GM12878 (cell line): ENCODE results near the gene TRIM17.

Experiments
- BRCA1 ChIP-seq: IDR thresholded peaks from 2 replicates; pipeline ENCODE4 v1.6.1; 2011; ENCODE audit warnings: low read depth, low read length, improper control_type of control experiment
- HDGF ChIP-seq: fragments of 450-650 bp; IDR thresholded peaks from 2 replicates; pipeline ENCODE4 v1.6.1; 2016; ENCODE audit warnings: antibody characterized with exemption
- NR2C2 ChIP-seq: IDR thresholded peaks from 2 replicates; pipeline ENCODE4 v1.6.1; 2011; ENCODE audit warnings: borderline replicate concordance, low read depth; ENCODE audit not compliant: control insufficient read depth, insufficient read length
- POLR2AphosphoS5 ChIP-seq: IDR thresholded peaks from 2 replicates; pipeline ENCODE4 v1.6.1; 2011; ENCODE audit warnings: mild to moderate bottlenecking, low read length, inconsistent platforms
- RAD21 ChIP-seq: IDR thresholded peaks from 2 replicates; pipeline ENCODE4 v1.6.1; 2011; ENCODE audit warnings: mild to moderate bottlenecking, low read depth, low read length, moderate library complexity; ENCODE audit not compliant: insufficient read depth
- SUZ12 ChIP-seq: fragments of 200-600 bp; sonication (generic); IDR thresholded peaks from one replicate; pipeline ENCODE4 v1.6.1; 2018; ENCODE audit warnings: antibody characterized with exemption, mild to moderate bottlenecking; ENCODE audit not compliant: unreplicated experiment
- TAF1 ChIP-seq: IDR thresholded peaks from 2 replicates; pipeline ENCODE4 v1.6.1; 2011; ENCODE audit warnings: mild to moderate bottlenecking, low read depth, low read length, borderline replicate concordance
- TCF3 ChIP-seq: IDR thresholded peaks from 2 replicates; pipeline ENCODE4 v1.6.1; 2012; ENCODE audit warnings: low read depth, mild to moderate bottlenecking, low read length, borderline replicate concordance; ENCODE audit not compliant: insufficient read depth
- TF ChIP-seq, protein P1 (sequence below): IDR thresholded peaks from 2 replicates; pipeline ENCODE4 v1.6.1; 2012; ENCODE audit warnings: mild to moderate bottlenecking, low read depth, low read length
- TF ChIP-seq, protein P2 (sequence below): fragments of 450-650 bp; IDR thresholded peaks from 2 replicates; pipeline ENCODE4 v1.6.1; 2017; ENCODE audit warnings: mild to moderate bottlenecking
- TF ChIP-seq, protein P3 (sequence below), 3 experiments: IDR thresholded peaks in 2 of 3; conservative IDR thresholded peaks in 1 of 3; 2 replicates each; pipeline ENCODE4 v1.5.1; 2011; ENCODE audit warnings: low read depth in 3 of 3, low read length in 3 of 3, mild to moderate bottlenecking in 3 of 3, control low read depth in 2 of 3, moderate library complexity in 2 of 3, inconsistent platforms in 1 of 3, mixed read lengths in 1 of 3; ENCODE audit not compliant: control insufficient read depth in 2 of 3, insufficient read depth in 1 of 3; ENCODE audit errors: extremely low read depth in 1 of 3
- TF ChIP-seq, protein P4 (sequence below): IDR thresholded peaks from 2 replicates; pipeline ENCODE4 v1.6.1; 2012; ENCODE audit warnings: low read depth, low read length, improper control_type of control experiment

- TF ChIP-seq RAD21 (no peak), SUZ12 (no peak), POLR2AphosphoS5 (no peak), BRCA1 (no peak), TCF3 (no peak), HDGF (no peak), TAF1 (no peak), NR2C2 (no peak)
- TF ChIP-seq, protein P1, sequence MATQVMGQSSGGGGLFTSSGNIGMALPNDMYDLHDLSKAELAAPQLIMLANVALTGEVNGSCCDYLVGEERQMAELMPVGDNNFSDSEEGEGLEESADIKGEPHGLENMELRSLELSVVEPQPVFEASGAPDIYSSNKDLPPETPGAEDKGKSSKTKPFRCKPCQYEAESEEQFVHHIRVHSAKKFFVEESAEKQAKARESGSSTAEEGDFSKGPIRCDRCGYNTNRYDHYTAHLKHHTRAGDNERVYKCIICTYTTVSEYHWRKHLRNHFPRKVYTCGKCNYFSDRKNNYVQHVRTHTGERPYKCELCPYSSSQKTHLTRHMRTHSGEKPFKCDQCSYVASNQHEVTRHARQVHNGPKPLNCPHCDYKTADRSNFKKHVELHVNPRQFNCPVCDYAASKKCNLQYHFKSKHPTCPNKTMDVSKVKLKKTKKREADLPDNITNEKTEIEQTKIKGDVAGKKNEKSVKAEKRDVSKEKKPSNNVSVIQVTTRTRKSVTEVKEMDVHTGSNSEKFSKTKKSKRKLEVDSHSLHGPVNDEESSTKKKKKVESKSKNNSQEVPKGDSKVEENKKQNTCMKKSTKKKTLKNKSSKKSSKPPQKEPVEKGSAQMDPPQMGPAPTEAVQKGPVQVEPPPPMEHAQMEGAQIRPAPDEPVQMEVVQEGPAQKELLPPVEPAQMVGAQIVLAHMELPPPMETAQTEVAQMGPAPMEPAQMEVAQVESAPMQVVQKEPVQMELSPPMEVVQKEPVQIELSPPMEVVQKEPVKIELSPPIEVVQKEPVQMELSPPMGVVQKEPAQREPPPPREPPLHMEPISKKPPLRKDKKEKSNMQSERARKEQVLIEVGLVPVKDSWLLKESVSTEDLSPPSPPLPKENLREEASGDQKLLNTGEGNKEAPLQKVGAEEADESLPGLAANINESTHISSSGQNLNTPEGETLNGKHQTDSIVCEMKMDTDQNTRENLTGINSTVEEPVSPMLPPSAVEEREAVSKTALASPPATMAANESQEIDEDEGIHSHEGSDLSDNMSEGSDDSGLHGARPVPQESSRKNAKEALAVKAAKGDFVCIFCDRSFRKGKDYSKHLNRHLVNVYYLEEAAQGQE: no peak
- TF ChIP-seq, protein P2, sequence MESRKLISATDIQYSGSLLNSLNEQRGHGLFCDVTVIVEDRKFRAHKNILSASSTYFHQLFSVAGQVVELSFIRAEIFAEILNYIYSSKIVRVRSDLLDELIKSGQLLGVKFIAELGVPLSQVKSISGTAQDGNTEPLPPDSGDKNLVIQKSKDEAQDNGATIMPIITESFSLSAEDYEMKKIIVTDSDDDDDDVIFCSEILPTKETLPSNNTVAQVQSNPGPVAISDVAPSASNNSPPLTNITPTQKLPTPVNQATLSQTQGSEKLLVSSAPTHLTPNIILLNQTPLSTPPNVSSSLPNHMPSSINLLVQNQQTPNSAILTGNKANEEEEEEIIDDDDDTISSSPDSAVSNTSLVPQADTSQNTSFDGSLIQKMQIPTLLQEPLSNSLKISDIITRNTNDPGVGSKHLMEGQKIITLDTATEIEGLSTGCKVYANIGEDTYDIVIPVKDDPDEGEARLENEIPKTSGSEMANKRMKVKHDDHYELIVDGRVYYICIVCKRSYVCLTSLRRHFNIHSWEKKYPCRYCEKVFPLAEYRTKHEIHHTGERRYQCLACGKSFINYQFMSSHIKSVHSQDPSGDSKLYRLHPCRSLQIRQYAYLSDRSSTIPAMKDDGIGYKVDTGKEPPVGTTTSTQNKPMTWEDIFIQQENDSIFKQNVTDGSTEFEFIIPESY: no peak
- TF ChIP-seq, protein P3, sequence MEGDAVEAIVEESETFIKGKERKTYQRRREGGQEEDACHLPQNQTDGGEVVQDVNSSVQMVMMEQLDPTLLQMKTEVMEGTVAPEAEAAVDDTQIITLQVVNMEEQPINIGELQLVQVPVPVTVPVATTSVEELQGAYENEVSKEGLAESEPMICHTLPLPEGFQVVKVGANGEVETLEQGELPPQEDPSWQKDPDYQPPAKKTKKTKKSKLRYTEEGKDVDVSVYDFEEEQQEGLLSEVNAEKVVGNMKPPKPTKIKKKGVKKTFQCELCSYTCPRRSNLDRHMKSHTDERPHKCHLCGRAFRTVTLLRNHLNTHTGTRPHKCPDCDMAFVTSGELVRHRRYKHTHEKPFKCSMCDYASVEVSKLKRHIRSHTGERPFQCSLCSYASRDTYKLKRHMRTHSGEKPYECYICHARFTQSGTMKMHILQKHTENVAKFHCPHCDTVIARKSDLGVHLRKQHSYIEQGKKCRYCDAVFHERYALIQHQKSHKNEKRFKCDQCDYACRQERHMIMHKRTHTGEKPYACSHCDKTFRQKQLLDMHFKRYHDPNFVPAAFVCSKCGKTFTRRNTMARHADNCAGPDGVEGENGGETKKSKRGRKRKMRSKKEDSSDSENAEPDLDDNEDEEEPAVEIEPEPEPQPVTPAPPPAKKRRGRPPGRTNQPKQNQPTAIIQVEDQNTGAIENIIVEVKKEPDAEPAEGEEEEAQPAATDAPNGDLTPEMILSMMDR (IDR thresholded peaks at IDR 0.05 in 2 of 3, conservative IDR thresholded peaks at IDR 0.05 in 1 of 3; ENCODE audit: control insufficient read depth in 2 of 3, extremely low read depth in 1 of 3, insufficient read depth in 1 of 3, low read depth in 3 of 3, low read length in 3 of 3): no peak
- TF ChIP-seq, protein P4, sequence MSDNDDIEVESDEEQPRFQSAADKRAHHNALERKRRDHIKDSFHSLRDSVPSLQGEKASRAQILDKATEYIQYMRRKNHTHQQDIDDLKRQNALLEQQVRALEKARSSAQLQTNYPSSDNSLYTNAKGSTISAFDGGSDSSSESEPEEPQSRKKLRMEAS: no peak
Measured at GRCh38 chr1:228410015-228410414, 6.6 kb downstream of the TRIM17 start.
